WTC11 (cell line): ENCODE measurements around the gene ARHGAP42. TPM values are rescaled to one million over a fixed set of nuclear protein-coding genes. Genes with fewer than 3 reads are reported as not detected.

Experiments used
- ATAC-seq: fragments of 200-7000 bp; cut with Tn5 transposase; 2 replicates; pipeline ENCODE4 v1.10.0; 2021; ENCODE audit warnings: mild to moderate bottlenecking, moderate library complexity
- CTCF ChIA-PET: fragments of 300-600 bp; sonication (Branson Sonifier 250); formaldehyde crosslinking; loops from one replicate; lab custom pipeline; 2021; ENCODE audit warnings: antibody characterized with exemption; lab: Charles Lee
- POLR2A ChIA-PET: fragments of 350-600 bp; sonication (Branson Sonifier 250); formaldehyde crosslinking; loops from one replicate; lab custom pipeline; 2021; ENCODE audit warnings: antibody characterized with exemption; lab: Charles Lee
- DNase-seq: peaks from one replicate; pipeline ENCODE4 v3.0.0; 2021; ENCODE audit warnings: low spot score
- H3K27ac Mint-ChIP-seq: 2 replicates; pipeline ENCODE4 v1.8.0; 2021; ENCODE audit warnings: mixed read lengths
- H3K27me3 Mint-ChIP-seq: 2 replicates; pipeline ENCODE4 v1.8.0; 2021; ENCODE audit warnings: low read depth, mild to moderate bottlenecking, moderate library complexity, mixed read lengths
- H3K36me3 Mint-ChIP-seq: 2 replicates; pipeline ENCODE4 v1.8.0; 2021; ENCODE audit warnings: mixed read lengths
- H3K4me1 Mint-ChIP-seq: 2 replicates; pipeline ENCODE4 v1.8.0; 2022; ENCODE audit warnings: mixed read lengths
- H3K4me3 Mint-ChIP-seq: 2 replicates; pipeline ENCODE4 v1.8.0; 2021; ENCODE audit warnings: mild to moderate bottlenecking, moderate library complexity, mixed read lengths
- H3K9me3 Mint-ChIP-seq: 2 replicates; pipeline ENCODE4 v1.8.0; 2021; ENCODE audit warnings: mixed read lengths
- CREB1 ChIP-seq: sonication (generic); formaldehyde crosslinking; IDR thresholded peaks from 2 replicates; pipeline ENCODE4 v1.8.0; 2023; ENCODE audit warnings: mild to moderate bottlenecking, missing genetic modification reagents
- GABPB1 ChIP-seq: sonication (generic); formaldehyde crosslinking; IDR thresholded peaks from 2 replicates; pipeline ENCODE4 v1.8.1; 2023; ENCODE audit warnings: mild to moderate bottlenecking, missing genetic modification reagents
- GTF2I ChIP-seq: fragments of 250-450 bp; sonication (Bioruptor Pico); conservative IDR thresholded peaks from 2 replicates; pipeline ENCODE4 v1.4.0; 2021; ENCODE audit warnings: mild to moderate bottlenecking
- HMGXB4 ChIP-seq: sonication (generic); formaldehyde crosslinking; IDR thresholded peaks from 2 replicates; pipeline ENCODE4 v1.8.1; 2023; ENCODE audit warnings: mild to moderate bottlenecking, moderate library complexity, missing genetic modification reagents
- MYBL2 ChIP-seq: sonication (generic); formaldehyde crosslinking; IDR thresholded peaks from 2 replicates; pipeline ENCODE4 v1.8.1; 2023; ENCODE audit warnings: mild to moderate bottlenecking, moderate library complexity, missing genetic modification reagents
- NFE2L1 ChIP-seq: sonication (generic); formaldehyde crosslinking; IDR thresholded peaks from 2 replicates; pipeline ENCODE4 v1.8.1; 2023; ENCODE audit warnings: missing genetic modification reagents
- RORB ChIP-seq: fragments of 250-450 bp; sonication (Bioruptor Pico); IDR thresholded peaks from 2 replicates; pipeline ENCODE4 v1.9.0; 2021; ENCODE audit warnings: mild to moderate bottlenecking
- SMAD3 ChIP-seq: sonication (generic); formaldehyde crosslinking; IDR thresholded peaks from 2 replicates; pipeline ENCODE4 v1.8.0; 2022; ENCODE audit warnings: missing genetic modification reagents, mild to moderate bottlenecking, borderline replicate concordance
- TEAD4 ChIP-seq: sonication (generic); formaldehyde crosslinking; IDR thresholded peaks from 2 replicates; pipeline ENCODE4 v1.8.0; 2022; ENCODE audit warnings: mild to moderate bottlenecking, missing genetic modification reagents
- ZNF121 ChIP-seq: sonication (generic); formaldehyde crosslinking; IDR thresholded peaks from 2 replicates; pipeline ENCODE4 v1.8.0; 2023; ENCODE audit warnings: missing genetic modification reagents
- ZNF138 ChIP-seq: sonication (generic); formaldehyde crosslinking; conservative IDR thresholded peaks from 2 replicates; pipeline ENCODE4 v1.8.1; 2022; ENCODE audit warnings: mild to moderate bottlenecking, moderate library complexity, missing genetic modification reagents
- ZNF263 ChIP-seq: sonication (generic); formaldehyde crosslinking; IDR thresholded peaks from 2 replicates; pipeline ENCODE4 v1.8.1; 2022; ENCODE audit warnings: low read depth, mild to moderate bottlenecking, moderate library complexity, missing genetic modification reagents
- ZNF396 ChIP-seq: fragments of 250-450 bp; sonication (Bioruptor Pico); IDR thresholded peaks from 2 replicates; pipeline ENCODE4 v1.8.0; 2021; ENCODE audit warnings: mild to moderate bottlenecking, moderate library complexity, borderline replicate concordance
- ZNF671 ChIP-seq: fragments of 250-450 bp; sonication (Bioruptor Pico); IDR thresholded peaks from 2 replicates; pipeline ENCODE4 v1.8.0; 2021; ENCODE audit warnings: mild to moderate bottlenecking
- total RNA-seq: library from RNA; stranded (reverse); gene quantifications from 3 replicates; pipeline ENCODE4 v1.2.3, GENCODE V29; 2021
- TF ChIP-seq, protein P1 (sequence below): sonication (generic); formaldehyde crosslinking; IDR thresholded peaks from 2 replicates; pipeline ENCODE4 v1.8.1; 2023; ENCODE audit warnings: mild to moderate bottlenecking, missing genetic modification reagents
- TF ChIP-seq, protein P2 (sequence below): sonication (generic); formaldehyde crosslinking; IDR thresholded peaks from 2 replicates; pipeline ENCODE4 v1.8.1; 2023; ENCODE audit warnings: mild to moderate bottlenecking, missing genetic modification reagents
- TF ChIP-seq, protein P3 (sequence below): fragments of 250-450 bp; sonication (Bioruptor Pico); IDR thresholded peaks from 2 replicates; pipeline ENCODE4 v2.1.2; 2022; ENCODE audit warnings: mild to moderate bottlenecking, moderate library complexity
- TF ChIP-seq, protein P4 (sequence below): sonication (generic); formaldehyde crosslinking; IDR thresholded peaks from 2 replicates; pipeline ENCODE4 v1.8.1; 2022; ENCODE audit warnings: mild to moderate bottlenecking, moderate library complexity, missing genetic modification reagents
- TF ChIP-seq, protein P5 (sequence below): fragments of 250-450 bp; sonication (Bioruptor Pico); IDR thresholded peaks from 2 replicates; pipeline ENCODE4 v1.8.0; 2021; ENCODE audit warnings: mild to moderate bottlenecking
- TF ChIP-seq, protein P6 (sequence below): sonication (generic); formaldehyde crosslinking; IDR thresholded peaks from 2 replicates; pipeline ENCODE4 v1.8.0; 2023; ENCODE audit warnings: missing genetic modification reagents, mild to moderate bottlenecking, borderline replicate concordance

The ARHGAP42 gene
- total RNA-seq, 1 experiment from 2014 or later = 32.5 TPM

- Mint-ChIP-seq H3K4me1 (peaks cover 57% of the 10 kb centered on the region), H3K4me3 (peak overlapping the region; percentile 97), H3K36me3 (peaks cover 11% of the 10 kb centered on the region), H3K27me3 (no peaks in the 10 kb centered on the region), H3K27ac (peak overlapping the region; percentile 47), H3K9me3 (peaks cover 5% of the 10 kb centered on the region)
- CTCF ChIA-PET = interaction anchor here (0.9 to 2.3 kb wide), 5 partner anchors 16 to 212 kb away, joined by 3 to 27 read pairs (median 4); no protein-coding TSS in a partner anchor
- POLR2A ChIA-PET = interaction anchor here (0.6 kb wide), 1 partner anchor 1489 kb away, joined by 4 read pairs; no protein-coding TSS in a partner anchor
- TF ChIP-seq ZNF121 (CRISPR knock-in tag) = no peak
- TF ChIP-seq, protein P1, sequence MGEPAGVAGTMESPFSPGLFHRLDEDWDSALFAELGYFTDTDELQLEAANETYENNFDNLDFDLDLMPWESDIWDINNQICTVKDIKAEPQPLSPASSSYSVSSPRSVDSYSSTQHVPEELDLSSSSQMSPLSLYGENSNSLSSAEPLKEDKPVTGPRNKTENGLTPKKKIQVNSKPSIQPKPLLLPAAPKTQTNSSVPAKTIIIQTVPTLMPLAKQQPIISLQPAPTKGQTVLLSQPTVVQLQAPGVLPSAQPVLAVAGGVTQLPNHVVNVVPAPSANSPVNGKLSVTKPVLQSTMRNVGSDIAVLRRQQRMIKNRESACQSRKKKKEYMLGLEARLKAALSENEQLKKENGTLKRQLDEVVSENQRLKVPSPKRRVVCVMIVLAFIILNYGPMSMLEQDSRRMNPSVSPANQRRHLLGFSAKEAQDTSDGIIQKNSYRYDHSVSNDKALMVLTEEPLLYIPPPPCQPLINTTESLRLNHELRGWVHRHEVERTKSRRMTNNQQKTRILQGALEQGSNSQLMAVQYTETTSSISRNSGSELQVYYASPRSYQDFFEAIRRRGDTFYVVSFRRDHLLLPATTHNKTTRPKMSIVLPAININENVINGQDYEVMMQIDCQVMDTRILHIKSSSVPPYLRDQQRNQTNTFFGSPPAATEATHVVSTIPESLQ (CRISPR knock-in tag) = no peak
- no peak for TF ChIP-seq ZNF396 (CRISPR knock-in tag)
- TF ChIP-seq HMGXB4 (CRISPR knock-in tag) = no peak
- TF ChIP-seq, protein P2, sequence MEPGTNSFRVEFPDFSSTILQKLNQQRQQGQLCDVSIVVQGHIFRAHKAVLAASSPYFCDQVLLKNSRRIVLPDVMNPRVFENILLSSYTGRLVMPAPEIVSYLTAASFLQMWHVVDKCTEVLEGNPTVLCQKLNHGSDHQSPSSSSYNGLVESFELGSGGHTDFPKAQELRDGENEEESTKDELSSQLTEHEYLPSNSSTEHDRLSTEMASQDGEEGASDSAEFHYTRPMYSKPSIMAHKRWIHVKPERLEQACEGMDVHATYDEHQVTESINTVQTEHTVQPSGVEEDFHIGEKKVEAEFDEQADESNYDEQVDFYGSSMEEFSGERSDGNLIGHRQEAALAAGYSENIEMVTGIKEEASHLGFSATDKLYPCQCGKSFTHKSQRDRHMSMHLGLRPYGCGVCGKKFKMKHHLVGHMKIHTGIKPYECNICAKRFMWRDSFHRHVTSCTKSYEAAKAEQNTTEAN (CRISPR knock-in tag) = no peak
- ATAC-seq = no peak
- no peak for DNase-seq
Observed at GRCh38 chr11:100689141-100689540, 2.1 kb downstream of the ARHGAP42 start.

- Mint-ChIP-seq H3K27ac (peak overlapping the region; percentile 50; the same call in 1 of the 2 replicates), H3K36me3 (peaks cover 14% of the 10 kb centered on the region), H3K4me3 (no peak overlapping the region), H3K4me1 (peaks cover 44% of the 10 kb centered on the region), H3K9me3 (peaks cover 5% of the 10 kb centered on the region), H3K27me3 (no peaks in the 10 kb centered on the region)
- CTCF ChIA-PET = no interaction called here
- POLR2A ChIA-PET = no interaction called here
- DNase-seq = no peak
- no peak for ATAC-seq
- no peak for TF ChIP-seq ZNF671
- TF ChIP-seq, protein P3, sequence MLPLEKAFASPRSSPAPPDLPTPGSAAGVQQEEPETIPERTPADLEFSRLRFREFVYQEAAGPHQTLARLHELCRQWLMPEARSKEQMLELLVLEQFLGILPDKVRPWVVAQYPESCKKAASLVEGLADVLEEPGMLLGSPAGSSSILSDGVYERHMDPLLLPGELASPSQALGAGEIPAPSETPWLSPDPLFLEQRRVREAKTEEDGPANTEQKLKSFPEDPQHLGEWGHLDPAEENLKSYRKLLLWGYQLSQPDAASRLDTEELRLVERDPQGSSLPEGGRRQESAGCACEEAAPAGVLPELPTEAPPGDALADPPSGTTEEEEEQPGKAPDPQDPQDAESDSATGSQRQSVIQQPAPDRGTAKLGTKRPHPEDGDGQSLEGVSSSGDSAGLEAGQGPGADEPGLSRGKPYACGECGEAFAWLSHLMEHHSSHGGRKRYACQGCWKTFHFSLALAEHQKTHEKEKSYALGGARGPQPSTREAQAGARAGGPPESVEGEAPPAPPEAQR = no peak
- TF ChIP-seq, protein P4, sequence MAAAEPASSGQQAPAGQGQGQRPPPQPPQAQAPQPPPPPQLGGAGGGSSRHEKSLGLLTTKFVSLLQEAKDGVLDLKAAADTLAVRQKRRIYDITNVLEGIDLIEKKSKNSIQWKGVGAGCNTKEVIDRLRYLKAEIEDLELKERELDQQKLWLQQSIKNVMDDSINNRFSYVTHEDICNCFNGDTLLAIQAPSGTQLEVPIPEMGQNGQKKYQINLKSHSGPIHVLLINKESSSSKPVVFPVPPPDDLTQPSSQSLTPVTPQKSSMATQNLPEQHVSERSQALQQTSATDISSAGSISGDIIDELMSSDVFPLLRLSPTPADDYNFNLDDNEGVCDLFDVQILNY (CRISPR knock-in tag) = no peak
- no peak for TF ChIP-seq TEAD4
- TF ChIP-seq, protein P5, sequence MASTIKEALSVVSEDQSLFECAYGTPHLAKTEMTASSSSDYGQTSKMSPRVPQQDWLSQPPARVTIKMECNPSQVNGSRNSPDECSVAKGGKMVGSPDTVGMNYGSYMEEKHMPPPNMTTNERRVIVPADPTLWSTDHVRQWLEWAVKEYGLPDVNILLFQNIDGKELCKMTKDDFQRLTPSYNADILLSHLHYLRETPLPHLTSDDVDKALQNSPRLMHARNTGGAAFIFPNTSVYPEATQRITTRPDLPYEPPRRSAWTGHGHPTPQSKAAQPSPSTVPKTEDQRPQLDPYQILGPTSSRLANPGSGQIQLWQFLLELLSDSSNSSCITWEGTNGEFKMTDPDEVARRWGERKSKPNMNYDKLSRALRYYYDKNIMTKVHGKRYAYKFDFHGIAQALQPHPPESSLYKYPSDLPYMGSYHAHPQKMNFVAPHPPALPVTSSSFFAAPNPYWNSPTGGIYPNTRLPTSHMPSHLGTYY = no peak
- no peak for TF ChIP-seq CREB1 (CRISPR knock-in tag)
- TF ChIP-seq, protein P6, sequence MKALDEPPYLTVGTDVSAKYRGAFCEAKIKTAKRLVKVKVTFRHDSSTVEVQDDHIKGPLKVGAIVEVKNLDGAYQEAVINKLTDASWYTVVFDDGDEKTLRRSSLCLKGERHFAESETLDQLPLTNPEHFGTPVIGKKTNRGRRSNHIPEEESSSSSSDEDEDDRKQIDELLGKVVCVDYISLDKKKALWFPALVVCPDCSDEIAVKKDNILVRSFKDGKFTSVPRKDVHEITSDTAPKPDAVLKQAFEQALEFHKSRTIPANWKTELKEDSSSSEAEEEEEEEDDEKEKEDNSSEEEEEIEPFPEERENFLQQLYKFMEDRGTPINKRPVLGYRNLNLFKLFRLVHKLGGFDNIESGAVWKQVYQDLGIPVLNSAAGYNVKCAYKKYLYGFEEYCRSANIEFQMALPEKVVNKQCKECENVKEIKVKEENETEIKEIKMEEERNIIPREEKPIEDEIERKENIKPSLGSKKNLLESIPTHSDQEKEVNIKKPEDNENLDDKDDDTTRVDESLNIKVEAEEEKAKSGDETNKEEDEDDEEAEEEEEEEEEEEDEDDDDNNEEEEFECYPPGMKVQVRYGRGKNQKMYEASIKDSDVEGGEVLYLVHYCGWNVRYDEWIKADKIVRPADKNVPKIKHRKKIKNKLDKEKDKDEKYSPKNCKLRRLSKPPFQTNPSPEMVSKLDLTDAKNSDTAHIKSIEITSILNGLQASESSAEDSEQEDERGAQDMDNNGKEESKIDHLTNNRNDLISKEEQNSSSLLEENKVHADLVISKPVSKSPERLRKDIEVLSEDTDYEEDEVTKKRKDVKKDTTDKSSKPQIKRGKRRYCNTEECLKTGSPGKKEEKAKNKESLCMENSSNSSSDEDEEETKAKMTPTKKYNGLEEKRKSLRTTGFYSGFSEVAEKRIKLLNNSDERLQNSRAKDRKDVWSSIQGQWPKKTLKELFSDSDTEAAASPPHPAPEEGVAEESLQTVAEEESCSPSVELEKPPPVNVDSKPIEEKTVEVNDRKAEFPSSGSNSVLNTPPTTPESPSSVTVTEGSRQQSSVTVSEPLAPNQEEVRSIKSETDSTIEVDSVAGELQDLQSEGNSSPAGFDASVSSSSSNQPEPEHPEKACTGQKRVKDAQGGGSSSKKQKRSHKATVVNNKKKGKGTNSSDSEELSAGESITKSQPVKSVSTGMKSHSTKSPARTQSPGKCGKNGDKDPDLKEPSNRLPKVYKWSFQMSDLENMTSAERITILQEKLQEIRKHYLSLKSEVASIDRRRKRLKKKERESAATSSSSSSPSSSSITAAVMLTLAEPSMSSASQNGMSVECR (CRISPR knock-in tag) = no peak
- no peak for TF ChIP-seq ZNF263 (CRISPR knock-in tag)
- no peak for TF ChIP-seq NFE2L1 (CRISPR knock-in tag)
- no peak for TF ChIP-seq GTF2I (CRISPR knock-in tag)
- no peak for TF ChIP-seq SMAD3 (CRISPR knock-in tag)
- TF ChIP-seq RORB (CRISPR knock-in tag) = no peak
- no peak for TF ChIP-seq GABPB1 (CRISPR knock-in tag)
- TF ChIP-seq MYBL2 (CRISPR knock-in tag) = no peak
- no peak for TF ChIP-seq ZNF138
Observed at GRCh38 chr11:100691896-100692653, 5.0 kb downstream of the ARHGAP42 start.
